HEK293 (cell line): ENCODE measurements around the gene C2orf69.

ENCODE experiments used
- CTCF ChIA-PET: fragments of 350-600 bp; formaldehyde crosslinking; extraction: SDS; loops from one replicate; lab custom pipeline; 2021; ENCODE audit warnings: antibody characterized with exemption; lab: Yijun Ruan, JAX
- POLR2A ChIA-PET: fragments of 300-600 bp; formaldehyde crosslinking; extraction: SDS; loops from one replicate; lab custom pipeline; 2020; ENCODE audit warnings: antibody characterized with exemption, inconsistent platforms; lab: Yijun Ruan, JAX
- H3K27ac ChIP-seq: fragments of 200-500 bp; sonication (Bioruptor generic); 2 replicates; pipeline ENCODE4 v1.5.1; 2014; ENCODE audit warnings: low read depth, low read length, control low read depth, inconsistent platforms; ENCODE audit errors: extremely low read depth
- H3K36me3 ChIP-seq, 2 experiments: fragments of 200-500 bp in 1 of 2; sonication (Bioruptor generic) in 1 of 2; 1 replicate in 1 of 2; 2 replicates in 1 of 2; pipeline ENCODE4 v1.5.1; 2014 to 2017; ENCODE audit warnings: inconsistent platforms in 2 of 2, low read length in 2 of 2; ENCODE audit not compliant: control insufficient read depth in 2 of 2, insufficient read depth in 1 of 2
- H3K4me1 ChIP-seq: fragments of 200-500 bp; sonication (Bioruptor generic); 2 replicates; pipeline ENCODE4 v1.5.1; 2014; ENCODE audit warnings: mild to moderate bottlenecking, low read length, inconsistent platforms; ENCODE audit not compliant: control insufficient read depth, insufficient read depth
- H3K4me3 ChIP-seq: 2 replicates; pipeline ENCODE4 v1.5.1; 2011; ENCODE audit warnings: low read depth, mild to moderate bottlenecking, control low read depth, low read length, moderate library complexity
- H3K9me3 ChIP-seq: fragments of 200-500 bp; sonication (Bioruptor generic); 2 replicates; pipeline ENCODE4 v1.5.1; 2014; ENCODE audit warnings: low read depth, low read length, inconsistent platforms; ENCODE audit not compliant: control insufficient read depth, insufficient read depth
- ATF2 ChIP-seq: fragments of 450-650 bp; formaldehyde crosslinking; IDR thresholded peaks from 2 replicates; pipeline ENCODE4 v1.5.1; 2016; ENCODE audit warnings: missing biosample characterization, missing genetic modification characterization, low read depth
- EGR2 ChIP-seq: fragments of 450-650 bp; formaldehyde crosslinking; IDR thresholded peaks from 2 replicates; pipeline ENCODE4 v1.5.1; 2016; ENCODE audit warnings: low read depth, missing biosample characterization, missing genetic modification characterization
- GLIS2 ChIP-seq: fragments of 450-650 bp; formaldehyde crosslinking; IDR thresholded peaks from 2 replicates; pipeline ENCODE4 v1.5.1; 2016; ENCODE audit warnings: missing biosample characterization, missing genetic modification characterization
- KLF7 ChIP-seq: fragments of 450-650 bp; formaldehyde crosslinking; IDR thresholded peaks from 2 replicates; pipeline ENCODE4 v1.5.1; 2016; ENCODE audit warnings: missing biosample characterization, missing genetic modification characterization, borderline replicate concordance
- KLF8 ChIP-seq: fragments of 450-650 bp; formaldehyde crosslinking; IDR thresholded peaks from 2 replicates; pipeline ENCODE4 v1.5.1; 2016; ENCODE audit warnings: missing biosample characterization, missing genetic modification characterization
- PATZ1 ChIP-seq: fragments of 450-650 bp; formaldehyde crosslinking; IDR thresholded peaks from 2 replicates; pipeline ENCODE4 v1.5.1; 2016; ENCODE audit warnings: missing biosample characterization, missing genetic modification characterization
- SCRT1 ChIP-seq: fragments of 450-650 bp; formaldehyde crosslinking; IDR thresholded peaks from 2 replicates; pipeline ENCODE4 v1.5.1; 2016; ENCODE audit warnings: missing biosample characterization, missing genetic modification characterization, borderline replicate concordance
- SCRT2 ChIP-seq: fragments of 450-650 bp; formaldehyde crosslinking; IDR thresholded peaks from 2 replicates; pipeline ENCODE4 v1.5.1; 2016; ENCODE audit warnings: missing biosample characterization, missing genetic modification characterization
- ZBTB26 ChIP-seq: fragments of 450-650 bp; formaldehyde crosslinking; optimal IDR thresholded peaks from 2 replicates; pipeline ENCODE3; 2016; ENCODE audit warnings: missing biosample characterization, mild to moderate bottlenecking, missing genetic modification characterization
- ZBTB7A ChIP-seq: fragments of 450-650 bp; formaldehyde crosslinking; IDR thresholded peaks from 2 replicates; pipeline ENCODE4 v1.5.1; 2016; ENCODE audit warnings: low read depth, missing biosample characterization, missing genetic modification characterization
- ZBTB8A ChIP-seq: fragments of 450-650 bp; formaldehyde crosslinking; IDR thresholded peaks from 2 replicates; pipeline ENCODE4 v1.5.1; 2016; ENCODE audit warnings: missing biosample characterization, missing genetic modification characterization
- ZFHX2 ChIP-seq: fragments of 450-650 bp; formaldehyde crosslinking; conservative IDR thresholded peaks from 2 replicates; pipeline ENCODE4 v1.5.1; 2016; ENCODE audit warnings: missing biosample characterization, missing genetic modification characterization
- ZNF266 ChIP-seq: fragments of 450-650 bp; formaldehyde crosslinking; IDR thresholded peaks from 2 replicates; pipeline ENCODE4 v1.5.1; 2016; ENCODE audit warnings: missing biosample characterization, missing genetic modification characterization, low read depth
- ZNF426 ChIP-seq: fragments of 450-650 bp; formaldehyde crosslinking; IDR thresholded peaks from 2 replicates; pipeline ENCODE4 v1.5.1; 2017; ENCODE audit warnings: missing biosample characterization, missing genetic modification characterization, mild to moderate bottlenecking, inconsistent platforms, moderate library complexity
- ZNF473 ChIP-seq: fragments of 450-650 bp; formaldehyde crosslinking; IDR thresholded peaks from 2 replicates; pipeline ENCODE4 v1.5.1; 2017; ENCODE audit warnings: missing biosample characterization, missing genetic modification characterization
- ZNF585B ChIP-seq: fragments of 450-650 bp; formaldehyde crosslinking; IDR thresholded peaks from 2 replicates; pipeline ENCODE4 v1.5.1; 2016; ENCODE audit warnings: missing biosample characterization, missing genetic modification characterization
- ZNF621 ChIP-seq: fragments of 450-650 bp; formaldehyde crosslinking; IDR thresholded peaks from 2 replicates; pipeline ENCODE4 v1.5.1; 2017; ENCODE audit warnings: missing biosample characterization, missing genetic modification characterization
- ZNF626 ChIP-seq: fragments of 450-650 bp; sonication (Bioruptor Pico); formaldehyde crosslinking; IDR thresholded peaks from 2 replicates; pipeline ENCODE4 v1.5.1; 2018; ENCODE audit warnings: missing biosample characterization, missing genetic modification characterization, inconsistent platforms
- ZNF664 ChIP-seq: fragments of 450-650 bp; formaldehyde crosslinking; IDR thresholded peaks from 2 replicates; pipeline ENCODE4 v1.5.1; 2016; ENCODE audit warnings: missing biosample characterization, missing genetic modification characterization
- ZNF692 ChIP-seq: fragments of 450-650 bp; formaldehyde crosslinking; IDR thresholded peaks from 2 replicates; pipeline ENCODE4 v1.5.1; 2016; ENCODE audit warnings: missing biosample characterization, missing genetic modification characterization
- ZNF785 ChIP-seq: fragments of 450-650 bp; formaldehyde crosslinking; IDR thresholded peaks from 2 replicates; pipeline ENCODE4 v1.5.1; 2016; ENCODE audit warnings: missing biosample characterization, missing genetic modification characterization
- ZNF792 ChIP-seq: fragments of 450-650 bp; formaldehyde crosslinking; IDR thresholded peaks from 2 replicates; pipeline ENCODE4 v1.5.1; 2016; ENCODE audit warnings: missing biosample characterization, missing genetic modification characterization
- ZNF837 ChIP-seq: fragments of 450-650 bp; formaldehyde crosslinking; IDR thresholded peaks from 2 replicates; pipeline ENCODE4 v1.5.1; 2016; ENCODE audit warnings: missing biosample characterization, missing genetic modification characterization

The C2orf69 gene

GRCh38 chr2:199923924-199924323, 12.8 kb downstream of the C2orf69 start:
- CTCF ChIA-PET, result interaction anchor here (0.7 kb wide), 2 partner anchors 8 to 248 kb away, joined by 3 to 5 read pairs; no protein-coding TSS in a partner anchor
- Histone ChIP-seq H3K27ac (no peak overlapping the region), H3K4me1 (no peaks in the 10 kb centered on the region), H3K36me3 (peaks cover 14 to 42% of the 10 kb centered on the region in 2 experiments), H3K4me3 (no peak overlapping the region), H3K9me3 (no peaks in the 10 kb centered on the region)
- POLR2A ChIA-PET, result no interaction called here
- TF ChIP-seq ZNF585B (tag by site-specific recombination), result no peak
- no peak for TF ChIP-seq ZNF626 (tag by site-specific recombination)
- TF ChIP-seq GLIS2 (tag by site-specific recombination), result no peak
- no peak for TF ChIP-seq KLF7 (tag by site-specific recombination)
- 0 out of 2 replicates have a peak, but pooled peaks have one; percentile 21 for TF ChIP-seq SCRT1
- TF ChIP-seq ZNF266 (tag by site-specific recombination), result no peak
- TF ChIP-seq ZBTB8A (tag by site-specific recombination), result no peak
- TF ChIP-seq ATF2 (tag by site-specific recombination), result no peak
- TF ChIP-seq SCRT2, result peak; percentile 40; the same call in 1 of the 2 replicates
- no peak for TF ChIP-seq EGR2 (tag by site-specific recombination)
- TF ChIP-seq ZFHX2 (tag by site-specific recombination), result no peak

- Histone ChIP-seq H3K36me3 (peaks cover 40 to 48% of the 10 kb centered on the region in 2 experiments), H3K27ac (no peak overlapping the region), H3K4me1 (no peaks in the 10 kb centered on the region), H3K4me3 (no peak overlapping the region), H3K9me3 (no peaks in the 10 kb centered on the region)
- TF ChIP-seq PATZ1 (tag by site-specific recombination) (no peak), ZNF473 (no peak), ZNF837 (tag by site-specific recombination) (no peak), ZBTB8A (tag by site-specific recombination) (no peak)
- POLR2A ChIA-PET, result interaction anchor here (0.6 kb wide), 1 partner anchor 56 kb away, joined by 4 read pairs; no protein-coding TSS in a partner anchor
- CTCF ChIA-PET, result no interaction called here
These were observed 15.7 kb downstream of the C2orf69 start for GRCh38 chr2:199926806-199927205.

- POLR2A ChIA-PET, result no interaction called here
These were observed 17.1 kb downstream of the C2orf69 start for GRCh38 chr2:199928226-199928625.

GRCh38 chr2:199928626-199929025, 17.5 kb downstream of the C2orf69 start:
- POLR2A ChIA-PET, result no interaction called here
- CTCF ChIA-PET, result interaction anchor here (1.1 kb wide), 1 partner anchor 12 kb away, joined by 4 read pairs; no protein-coding TSS in a partner anchor
- TF ChIP-seq ZBTB7A (tag by site-specific recombination), result no peak
- no peak for TF ChIP-seq ZNF426 (tag by site-specific recombination)
- no peak for TF ChIP-seq ZNF621 (tag by site-specific recombination)
- no peak for TF ChIP-seq ZNF626 (tag by site-specific recombination)
- no peak for TF ChIP-seq ZBTB26 (tag by site-specific recombination)
- TF ChIP-seq KLF8, result no peak
- TF ChIP-seq ZNF692, result no peak
- TF ChIP-seq ZNF785 (tag by site-specific recombination), result no peak

More at GRCh38 chr2:199928226-199928625, 17.1 kb downstream of the C2orf69 start:
- no peak overlapping the region for H3K4me3 ChIP-seq
- H3K9me3 ChIP-seq, result no peaks in the 10 kb centered on the region
- no peak for TF ChIP-seq ZNF792 (tag by site-specific recombination)
- peak; percentile 50 for TF ChIP-seq ZNF664 (tag by site-specific recombination)
- TF ChIP-seq, all 188 proteins: peak for 1
- H3K36me3 ChIP-seq, result peaks cover 42 to 61% of the 10 kb centered on the region in 2 experiments
- H3K4me1 ChIP-seq, result no peaks in the 10 kb centered on the region
- no peak overlapping the region for H3K27ac ChIP-seq
- CTCF ChIA-PET, result no interaction called here

More at GRCh38 chr2:199928626-199929025, 17.5 kb downstream of the C2orf69 start:
- H3K9me3 ChIP-seq, result no peaks in the 10 kb centered on the region
- H3K4me1 ChIP-seq, result no peaks in the 10 kb centered on the region
- H3K27ac ChIP-seq, result no peak overlapping the region
- no peak overlapping the region for H3K4me3 ChIP-seq
- H3K36me3 ChIP-seq, result peaks cover 42 to 61% of the 10 kb centered on the region in 2 experiments
